ENCODE results near the gene SLC22A13. TPM values are rescaled to one million over a fixed set of nuclear protein-coding genes. Genes with fewer than 3 reads are reported as not detected.

SLC22A13 gene
- total and polyA plus RNA-seq, 2 donors (not counting 3 experiments of a cell fraction or from before 2014, with no cell fraction given) = 0.11 to 0.53 TPM

DNA sequence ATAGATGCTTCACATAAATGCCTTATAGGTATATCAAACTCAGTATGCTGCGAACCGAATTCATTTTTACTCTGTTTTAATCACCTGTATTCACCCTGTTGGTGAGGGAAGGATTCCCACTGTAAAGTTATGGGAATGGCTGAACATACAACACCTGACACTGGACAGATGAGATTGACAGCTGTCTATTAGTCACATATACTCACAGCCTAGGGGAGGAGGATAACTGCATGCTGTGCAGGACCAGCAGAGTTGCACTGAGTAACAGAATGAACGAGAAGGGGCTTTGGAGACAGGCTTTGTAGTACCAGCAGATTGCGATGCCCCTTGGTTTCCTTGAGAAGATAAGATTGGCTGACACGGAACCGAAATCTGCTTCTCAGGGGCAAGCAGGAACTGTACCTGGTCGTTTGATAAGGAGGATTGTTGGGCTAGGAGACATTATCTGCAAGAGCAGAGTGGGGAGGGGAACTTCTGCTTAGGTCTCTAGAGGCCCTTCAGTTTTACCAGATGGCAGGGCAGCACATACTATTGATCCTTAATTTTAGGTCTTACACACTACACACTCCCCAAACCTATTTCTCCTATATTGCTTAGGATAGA is 43.5 kb upstream of the SLC22A13 start:
- H3K4me1 ChIP-seq (ENCODE audit: control insufficient read depth, extremely low read depth, insufficient read depth, low read length) = no peaks in the 10 kb centered on the region
- BruUV-seq (replicated peaks) = no TSS peak
- H3K4me2 ChIP-seq (ENCODE audit: insufficient read depth, low read length) = no peak overlapping the region
- TF ChIP-seq, protein P1, sequence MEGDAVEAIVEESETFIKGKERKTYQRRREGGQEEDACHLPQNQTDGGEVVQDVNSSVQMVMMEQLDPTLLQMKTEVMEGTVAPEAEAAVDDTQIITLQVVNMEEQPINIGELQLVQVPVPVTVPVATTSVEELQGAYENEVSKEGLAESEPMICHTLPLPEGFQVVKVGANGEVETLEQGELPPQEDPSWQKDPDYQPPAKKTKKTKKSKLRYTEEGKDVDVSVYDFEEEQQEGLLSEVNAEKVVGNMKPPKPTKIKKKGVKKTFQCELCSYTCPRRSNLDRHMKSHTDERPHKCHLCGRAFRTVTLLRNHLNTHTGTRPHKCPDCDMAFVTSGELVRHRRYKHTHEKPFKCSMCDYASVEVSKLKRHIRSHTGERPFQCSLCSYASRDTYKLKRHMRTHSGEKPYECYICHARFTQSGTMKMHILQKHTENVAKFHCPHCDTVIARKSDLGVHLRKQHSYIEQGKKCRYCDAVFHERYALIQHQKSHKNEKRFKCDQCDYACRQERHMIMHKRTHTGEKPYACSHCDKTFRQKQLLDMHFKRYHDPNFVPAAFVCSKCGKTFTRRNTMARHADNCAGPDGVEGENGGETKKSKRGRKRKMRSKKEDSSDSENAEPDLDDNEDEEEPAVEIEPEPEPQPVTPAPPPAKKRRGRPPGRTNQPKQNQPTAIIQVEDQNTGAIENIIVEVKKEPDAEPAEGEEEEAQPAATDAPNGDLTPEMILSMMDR (IDR thresholded peaks at IDR 0.05; ENCODE audit: extremely low read depth in 1 of 2, insufficient read depth in 1 of 2, low read depth in 1 of 2, low read length in 2 of 2) = no peak
- TF ChIP-seq POLR2A (IDR thresholded peaks at IDR 0.05; ENCODE audit: low read depth, low read length) = no peak
- CTCF ChIA-PET = no interaction called here
- no peaks in the 10 kb centered on the region for H3K9me3 ChIP-seq (replicated peaks; ENCODE audit: control insufficient read depth, insufficient read depth, low read length)
- no peak overlapping the region for H2AFZ ChIP-seq (ENCODE audit: low read depth, low read length)
- H4K20me1 ChIP-seq (replicated peaks; ENCODE audit: control insufficient read depth, extremely low read depth, insufficient read depth, low read length) = no peaks in the 10 kb centered on the region
- no peak overlapping the region for H3K4me3 ChIP-seq (replicated peaks in 1 of 3; ENCODE audit: insufficient read depth in 1 of 3, low read depth in 1 of 3, low read length in 3 of 3)
- H3K36me3 ChIP-seq (ENCODE audit: control insufficient read depth in 2 of 2, extremely low read depth in 1 of 2, insufficient read depth in 2 of 2, low read length in 2 of 2) = peaks cover 4 to 6% of the 10 kb centered on the region in 2 experiments
- H3K27ac ChIP-seq (ENCODE audit: insufficient read depth, low read depth, low read length) = no peak overlapping the region
- no peaks in the 10 kb centered on the region for H3K9me1 ChIP-seq (replicated peaks; ENCODE audit: control insufficient read depth, extremely low read depth, insufficient read depth, low read length)
- intact Hi-C loops (cut with micrococcal nuclease) (no loop called here), dilution Hi-C loops (cut with MboI; ENCODE audit: extremely low pct_ligation_motif_present, low sequenced_read_pairs) (no loop called here)
- POLR2A ChIA-PET = no interaction called here
- no peaks in the 10 kb centered on the region for H3K27me3 ChIP-seq (ENCODE audit: control insufficient read depth in 2 of 2, insufficient read depth in 2 of 2, low read length in 2 of 2)
- no peak for FAIRE-seq
- no peak overlapping the region for H3K9ac ChIP-seq (replicated peaks; ENCODE audit: extremely low read depth, insufficient read depth, low read length)
- no peak for DNase-seq (ENCODE audit: low read depth, low spot score)
- no peaks in the 10 kb centered on the region for H3K79me2 ChIP-seq (ENCODE audit: control insufficient read depth, insufficient read depth, low read length)

DNA sequence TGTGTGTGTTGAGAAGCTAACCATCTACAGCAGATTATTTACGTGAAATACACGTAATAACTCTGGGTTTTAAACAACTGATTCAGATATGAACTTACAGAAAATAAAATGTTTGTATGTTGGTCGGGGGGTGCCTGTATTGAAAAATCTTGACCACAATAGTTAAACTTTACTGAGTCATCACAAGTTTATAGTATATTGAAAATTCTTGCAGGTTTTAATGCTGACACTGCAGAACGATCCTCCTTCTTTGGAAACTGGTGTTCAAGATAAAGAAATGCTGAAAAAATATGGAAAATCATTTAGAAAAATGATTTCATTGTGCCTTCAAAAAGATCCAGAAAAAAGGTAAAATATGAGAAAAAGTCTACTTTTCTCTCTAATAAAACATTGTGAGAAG is 41.3 kb upstream of the SLC22A13 start:
- H3K36me3 ChIP-seq (ENCODE audit: control insufficient read depth in 2 of 2, extremely low read depth in 1 of 2, insufficient read depth in 2 of 2, low read length in 2 of 2) = peaks cover 4 to 6% of the 10 kb centered on the region in 2 experiments
- no peaks in the 10 kb centered on the region for H3K9me3 ChIP-seq (replicated peaks; ENCODE audit: control insufficient read depth, insufficient read depth, low read length)
- no peak overlapping the region for H3K4me3 ChIP-seq (replicated peaks in 1 of 3; ENCODE audit: insufficient read depth in 1 of 3, low read depth in 1 of 3, low read length in 3 of 3)
- no peaks in the 10 kb centered on the region for H3K79me2 ChIP-seq (ENCODE audit: control insufficient read depth, insufficient read depth, low read length)
- BruUV-seq (replicated peaks) = no TSS peak
- H3K27ac ChIP-seq (ENCODE audit: insufficient read depth, low read depth, low read length) = no peak overlapping the region
- intact Hi-C loops (cut with micrococcal nuclease) (no loop called here), dilution Hi-C loops (cut with MboI; ENCODE audit: extremely low pct_ligation_motif_present, low sequenced_read_pairs) (no loop called here)
- no peaks in the 10 kb centered on the region for H3K27me3 ChIP-seq (ENCODE audit: control insufficient read depth in 2 of 2, insufficient read depth in 2 of 2, low read length in 2 of 2)
- no peak for TF ChIP-seq JUN (IDR thresholded peaks at IDR 0.05; ENCODE audit: borderline replicate concordance, insufficient read depth, insufficient read length, low read depth)
- no peak overlapping the region for H2AFZ ChIP-seq (ENCODE audit: low read depth, low read length)
- DNase-seq (ENCODE audit: low read depth, low spot score) (no peak), FAIRE-seq (no peak)
- peaks cover 9% of the 10 kb centered on the region for H3K4me1 ChIP-seq (ENCODE audit: control insufficient read depth, extremely low read depth, insufficient read depth, low read length)
- no peaks in the 10 kb centered on the region for H3K9me1 ChIP-seq (replicated peaks; ENCODE audit: control insufficient read depth, extremely low read depth, insufficient read depth, low read length)
- H4K20me1 ChIP-seq (replicated peaks; ENCODE audit: control insufficient read depth, extremely low read depth, insufficient read depth, low read length) = no peaks in the 10 kb centered on the region
- ChIA-PET CTCF (no interaction called here), POLR2A (no interaction called here)
- no peak overlapping the region for H3K9ac ChIP-seq (replicated peaks; ENCODE audit: extremely low read depth, insufficient read depth, low read length)
- no peak overlapping the region for H3K4me2 ChIP-seq (ENCODE audit: insufficient read depth, low read length)

Data from endothelial cell of umbilical vein (primary cell).